ENCODE results near the gene ABTB1.
"Not testable (repeated sequence)": the region's sequence is repeated elsewhere in the genome, so short reads cannot be mapped to it uniquely, and the experiment has no call there.

The ABTB1 gene

GRCh38 chr3:127644641-127645370 lies 27.9 kb upstream of the ABTB1 start:
- H3K4me3 Mint-ChIP-seq = no peak overlapping the region
- H3K9me3 Mint-ChIP-seq = no peaks in the 10 kb centered on the region
- H3K27ac Mint-ChIP-seq = no peak overlapping the region
- no peaks in the 10 kb centered on the region for H3K4me1 Mint-ChIP-seq
- no peaks in the 10 kb centered on the region for H3K36me3 Mint-ChIP-seq
- DNase-seq (ENCODE audit: low spot score in 2 of 2) = no peak
- ATAC-seq = no peak

DNA sequence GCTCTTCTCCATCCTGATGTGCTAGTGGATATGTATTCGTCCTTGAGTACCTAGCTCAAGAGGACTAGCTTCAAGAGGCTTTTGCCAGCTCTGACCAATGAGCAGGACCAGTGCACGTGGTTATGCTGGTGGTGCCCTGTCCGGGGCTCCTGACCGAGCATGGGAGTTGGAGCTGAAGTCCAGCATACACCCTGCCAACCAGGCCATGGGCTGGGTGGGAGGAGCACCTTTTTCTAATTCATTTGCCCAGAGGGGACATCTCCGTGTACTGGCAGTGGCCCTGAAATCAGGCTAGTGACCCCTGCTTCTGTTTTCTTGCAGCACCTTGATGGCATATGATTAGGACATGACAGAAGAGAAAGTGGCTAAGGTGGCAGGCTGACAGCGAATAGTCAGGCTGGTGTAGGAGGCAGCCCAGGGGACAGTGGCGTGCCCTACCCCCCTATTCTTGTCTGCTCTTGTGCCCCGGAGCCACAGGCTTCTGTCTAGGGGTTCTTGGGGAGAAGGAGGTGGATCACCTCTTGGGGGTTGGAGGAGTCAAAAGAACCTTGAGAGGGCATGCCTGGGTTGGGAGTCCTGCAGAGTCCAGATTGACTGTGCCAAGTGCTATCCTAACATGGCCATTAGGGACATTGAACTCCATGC lies 27.3 kb upstream of the ABTB1 start:
- H3K4me1 Mint-ChIP-seq = no peaks in the 10 kb centered on the region
- H3K36me3 Mint-ChIP-seq = no peaks in the 10 kb centered on the region
- no peak for ATAC-seq
- no peaks in the 10 kb centered on the region for H3K9me3 Mint-ChIP-seq
- DNase-seq (ENCODE audit: low spot score in 2 of 2) = no peak
- H3K27ac Mint-ChIP-seq = no peak overlapping the region
- H3K4me3 Mint-ChIP-seq = no peak overlapping the region

- DNase-seq (ENCODE audit: low spot score in 2 of 2) (no peak), ATAC-seq (no peak)
- H3K27ac Mint-ChIP-seq = no peak overlapping the region
- no peak overlapping the region for H3K4me3 Mint-ChIP-seq
- no peaks in the 10 kb centered on the region for H3K9me3 Mint-ChIP-seq
- H3K36me3 Mint-ChIP-seq = no peaks in the 10 kb centered on the region
- no peaks in the 10 kb centered on the region for H3K4me1 Mint-ChIP-seq
These were observed 26.2 kb upstream of the ABTB1 start for GRCh38 chr3:127646501-127647046.

DNA sequence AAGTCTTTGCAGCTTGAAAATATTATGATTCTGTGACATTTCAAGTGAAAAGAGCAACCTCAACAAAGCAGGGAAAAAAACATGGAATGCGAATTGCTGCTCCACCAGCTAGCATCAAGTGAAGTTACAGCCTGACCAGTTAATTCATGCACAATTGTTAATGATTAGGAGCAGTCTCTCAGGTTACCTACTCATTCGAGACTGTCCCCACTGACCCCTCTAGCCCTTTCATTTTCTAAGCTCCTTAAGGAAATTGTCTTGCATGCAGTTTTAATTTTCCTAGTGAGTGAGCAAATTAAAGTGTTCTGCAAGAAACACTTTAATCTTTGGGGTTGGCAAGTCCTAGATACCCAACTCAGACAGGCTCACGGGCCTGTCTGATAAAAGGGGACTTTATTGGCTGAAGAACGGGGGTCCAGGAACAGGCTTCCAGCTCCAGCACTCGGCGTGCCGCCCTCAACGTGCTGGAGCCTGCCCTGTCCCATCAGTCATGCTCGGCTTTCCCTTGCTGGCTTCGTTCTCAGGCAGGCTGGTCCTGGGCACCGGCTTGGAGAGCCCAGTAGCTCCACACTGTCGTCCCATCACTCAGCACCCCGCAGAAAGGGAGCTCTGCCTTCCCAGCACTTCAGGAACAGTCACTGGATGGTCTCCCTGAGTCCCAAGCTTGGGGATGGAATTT lies 25.4 kb upstream of the ABTB1 start:
- no peaks in the 10 kb centered on the region for H3K4me1 Mint-ChIP-seq
- DNase-seq (ENCODE audit: low spot score in 2 of 2) (no peak), ATAC-seq (no peak)

GRCh38 chr3:127647845-127648204 lies 24.9 kb upstream of the ABTB1 start:
- DNase-seq (ENCODE audit: low spot score in 2 of 2) = no peak
- ATAC-seq = no peak
- Mint-ChIP-seq H3K27ac (no peak overlapping the region), H3K36me3 (no peaks in the 10 kb centered on the region), H3K9me3 (no peaks in the 10 kb centered on the region), H3K4me1 (no peaks in the 10 kb centered on the region), H3K4me3 (no peak overlapping the region)

More for the DNA sequence above, 25.4 kb upstream of the ABTB1 start:
- Mint-ChIP-seq H3K4me3 (no peak overlapping the region), H3K36me3 (no peaks in the 10 kb centered on the region), H3K27ac (no peak overlapping the region), H3K9me3 (no peaks in the 10 kb centered on the region)

GRCh38 chr3:127650236-127650635 lies 22.5 kb upstream of the ABTB1 start:
- no peaks in the 10 kb centered on the region for H3K9me3 Mint-ChIP-seq
- H3K27ac Mint-ChIP-seq = no peak overlapping the region
- ATAC-seq = no peak
- H3K36me3 Mint-ChIP-seq = no peaks in the 10 kb centered on the region
- no peaks in the 10 kb centered on the region for H3K4me1 Mint-ChIP-seq
- no peak for DNase-seq (ENCODE audit: low spot score in 2 of 2)
- no peak overlapping the region for H3K4me3 Mint-ChIP-seq

GRCh38 chr3:127651516-127652172 lies 21.1 kb upstream of the ABTB1 start:
- DNase-seq (ENCODE audit: low spot score in 2 of 2) (no peak), ATAC-seq (no peak)
- H3K27ac Mint-ChIP-seq = no peak overlapping the region
- H3K4me3 Mint-ChIP-seq = no peak overlapping the region
- no peaks in the 10 kb centered on the region for H3K4me1 Mint-ChIP-seq
- H3K36me3 Mint-ChIP-seq = no peaks in the 10 kb centered on the region
- H3K9me3 Mint-ChIP-seq = no peaks in the 10 kb centered on the region

- no peak overlapping the region for H3K4me3 Mint-ChIP-seq
- no peaks in the 10 kb centered on the region for H3K36me3 Mint-ChIP-seq
- DNase-seq (ENCODE audit: low spot score in 2 of 2) (no peak), ATAC-seq (peak; percentile 71)
- H3K27ac Mint-ChIP-seq = peak overlapping the region; percentile 8
- no peaks in the 10 kb centered on the region for H3K4me1 Mint-ChIP-seq
- H3K9me3 Mint-ChIP-seq = no peaks in the 10 kb centered on the region
These were observed 20.3 kb upstream of the ABTB1 start for GRCh38 chr3:127652246-127652995.

GRCh38 chr3:127654374-127654773 lies 18.4 kb upstream of the ABTB1 start:
- DNase-seq (ENCODE audit: low spot score in 2 of 2) = no peak
- ATAC-seq = no peak
- H3K9me3 Mint-ChIP-seq = no peaks in the 10 kb centered on the region
- no peak overlapping the region for H3K27ac Mint-ChIP-seq
- H3K36me3 Mint-ChIP-seq = no peaks in the 10 kb centered on the region
- no peaks in the 10 kb centered on the region for H3K4me1 Mint-ChIP-seq
- no peak overlapping the region for H3K4me3 Mint-ChIP-seq

DNA sequence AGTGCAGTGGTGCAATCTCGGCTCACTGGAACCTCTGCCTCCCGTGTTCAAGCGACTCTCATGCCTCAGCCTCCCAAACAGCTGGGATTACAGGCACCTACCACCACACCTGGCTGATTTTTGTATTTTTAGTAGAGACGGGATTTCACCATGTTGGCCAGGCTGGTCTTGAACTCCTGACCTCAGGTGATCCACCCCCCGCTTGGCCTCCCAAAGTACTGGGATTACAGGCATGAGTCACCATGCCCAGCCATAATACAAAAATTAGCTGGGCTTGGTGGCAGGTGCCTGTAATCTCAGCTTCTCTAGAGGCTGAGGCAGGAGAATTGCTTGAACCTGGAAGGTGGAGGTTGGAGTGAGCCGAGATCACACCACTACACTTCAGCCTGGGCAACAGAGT lies 17.8 kb upstream of the ABTB1 start:
- H3K9me3 Mint-ChIP-seq; H3K4me3 Mint-ChIP-seq; H3K27ac Mint-ChIP-seq; ATAC-seq; DNase-seq (ENCODE audit: low spot score in 2 of 2); H3K36me3 Mint-ChIP-seq; H3K4me1 Mint-ChIP-seq: not testable (repeated sequence)

GRCh38 chr3:127655641-127656040 lies 17.1 kb upstream of the ABTB1 start:
- Mint-ChIP-seq H3K4me3 (no peak overlapping the region), H3K9me3 (no peaks in the 10 kb centered on the region), H3K36me3 (no peaks in the 10 kb centered on the region), H3K4me1 (no peaks in the 10 kb centered on the region), H3K27ac (no peak overlapping the region)
- ATAC-seq (no peak), DNase-seq (ENCODE audit: low spot score in 2 of 2) (no peak)

GRCh38 chr3:127656906-127657305 lies 15.8 kb upstream of the ABTB1 start:
- DNase-seq (ENCODE audit: low spot score in 2 of 2) = no peak
- Mint-ChIP-seq H3K27ac (no peak overlapping the region), H3K4me3 (no peak overlapping the region), H3K36me3 (no peaks in the 10 kb centered on the region), H3K4me1 (no peaks in the 10 kb centered on the region), H3K9me3 (no peaks in the 10 kb centered on the region)
- no peak for ATAC-seq

DNA sequence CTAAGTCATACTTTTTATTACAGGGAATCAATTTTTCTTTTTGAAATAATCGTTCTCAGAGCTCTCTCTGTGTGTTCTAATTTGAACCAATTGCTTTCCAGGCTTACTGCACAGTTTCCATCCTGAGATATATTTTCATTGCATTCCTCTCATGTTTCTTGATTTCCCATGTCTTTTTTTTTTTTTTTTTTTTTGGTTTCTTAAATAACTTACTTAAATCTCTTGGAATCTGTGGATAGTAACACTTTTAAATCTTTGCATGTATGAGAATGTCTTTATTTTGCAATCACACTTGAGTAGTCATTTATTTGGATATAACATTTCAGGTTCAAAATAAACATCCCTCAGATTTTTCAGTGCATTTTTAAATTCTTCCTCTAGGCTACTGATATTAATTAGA lies 14.5 kb upstream of the ABTB1 start:
- Mint-ChIP-seq H3K9me3 (no peaks in the 10 kb centered on the region), H3K4me1 (no peaks in the 10 kb centered on the region), H3K27ac (no peak overlapping the region), H3K4me3 (no peak overlapping the region), H3K36me3 (no peaks in the 10 kb centered on the region)
- ATAC-seq (no peak), DNase-seq (ENCODE audit: low spot score in 2 of 2) (no peak)

DNA sequence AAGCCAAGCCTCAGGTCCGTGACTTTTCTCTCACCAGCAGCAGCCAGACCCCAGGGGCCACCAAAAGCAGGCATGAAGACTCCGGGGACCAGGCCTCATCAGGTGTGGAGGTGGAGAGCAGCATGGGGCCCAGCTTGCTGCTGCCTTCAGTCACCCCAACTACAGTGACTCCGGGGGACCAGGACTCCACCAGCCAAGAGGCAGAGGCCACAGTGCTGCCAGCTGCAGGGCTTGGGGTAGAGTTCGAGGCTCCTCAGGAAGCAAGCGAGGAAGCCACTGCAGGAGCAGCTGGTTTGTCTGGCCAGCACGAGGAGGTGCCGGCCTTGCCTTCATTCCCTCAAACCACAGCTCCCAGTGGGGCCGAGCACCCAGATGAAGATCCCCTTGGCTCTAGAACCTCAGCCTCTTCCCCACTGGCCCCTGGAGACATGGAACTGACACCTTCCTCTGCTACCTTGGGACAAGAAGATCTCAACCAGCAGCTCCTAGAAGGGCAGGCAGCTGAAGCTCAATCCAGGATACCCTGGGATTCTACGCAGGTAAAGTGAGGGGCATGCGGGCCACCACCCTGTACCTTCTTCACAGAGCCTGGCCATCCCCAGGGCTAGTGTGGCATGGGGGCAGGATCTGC lies 12.0 kb upstream of the ABTB1 start:
- Mint-ChIP-seq H3K36me3 (no peaks in the 10 kb centered on the region), H3K4me1 (no peaks in the 10 kb centered on the region), H3K9me3 (no peaks in the 10 kb centered on the region), H3K27ac (no peak overlapping the region), H3K4me3 (no peak overlapping the region)
- ATAC-seq = no peak
- no peak for DNase-seq (ENCODE audit: low spot score in 2 of 2)

Data from stimulated activated effector memory CD8-positive, alpha-beta T cell treated with anti-CD3 and anti-CD28 coated beads, Interleukin-12 subunit alpha, Interleukin-12 subunit beta, amount 100 ng/mL, for 72 hours (primary cell).